Subcutaneous abdominal adipose tissue (tissue), 5 donors: ENCODE measurements around the gene FAM107B.
A peak's percentile ranks its signal among the peaks of the same experiment; 100 is the strongest.

Source experiments
- H3K27ac ChIP-seq: one replicate; pipeline ENCODE4 v1.7.0; 2013; ENCODE audit warnings: low read depth, mild to moderate bottlenecking, inconsistent platforms, low read length, moderate library complexity
- H3K27me3 ChIP-seq, 5 donors: one replicate each; pipeline ENCODE4 v1.7.0; 2013; ENCODE audit warnings: low read length in 5 of 5, inconsistent platforms in 1 of 5; ENCODE audit not compliant: control insufficient read depth in 5 of 5, insufficient read depth in 4 of 5
- H3K36me3 ChIP-seq, 5 donors: one replicate each; pipeline ENCODE4 v1.7.0; 2013; ENCODE audit warnings: low read length in 5 of 5; ENCODE audit not compliant: control insufficient read depth in 5 of 5, insufficient read depth in 5 of 5
- H3K4me1 ChIP-seq, 5 donors: one replicate each; pipeline ENCODE4 v1.7.0; 2013; ENCODE audit warnings: low read length in 5 of 5, mild to moderate bottlenecking in 3 of 5, moderate library complexity in 1 of 5; ENCODE audit not compliant: control insufficient read depth in 5 of 5, insufficient read depth in 5 of 5
- H3K4me3 ChIP-seq, 5 donors: one replicate each; pipeline ENCODE4 v1.7.0; 2013; ENCODE audit warnings: low read length in 5 of 5, low read depth in 1 of 5
- H3K9ac ChIP-seq, 5 donors: one replicate each; pipeline ENCODE4 v1.7.0; 2013; ENCODE audit warnings: low read length in 5 of 5, mild to moderate bottlenecking in 4 of 5, moderate library complexity in 3 of 5
- H3K9me3 ChIP-seq, 5 donors: one replicate each; pipeline ENCODE4 v1.7.0; 2013; ENCODE audit warnings: low read length in 5 of 5; ENCODE audit not compliant: control insufficient read depth in 5 of 5
- donor health status: healthy.
- donor health status: healthy.
- donor health status: healthy.
- donor health status: healthy.
- donor health status: healthy.

FAM107B gene

GRCh38 chr10:14536241-14537213, 238.2 kb downstream of the FAM107B start:
- Histone ChIP-seq H3K4me3 (peak overlapping the region in 1 of 5 donors; percentile 12), H3K9me3 (no peaks in the 10 kb centered on the region), H3K9ac (peak overlapping the region in 1 of 5 donors; percentile 23), H3K4me1 (peaks cover 9 to 24% (median 14%) of the 10 kb centered on the region in 5 donors), H3K27me3 (no peaks in the 10 kb centered on the region), H3K36me3 (peaks cover 4 to 34% (median 24%) of the 10 kb centered on the region in 5 donors), H3K27ac (peak overlapping the region; percentile 81)

GRCh38 chr10:14535457-14536130, 239.1 kb downstream of the FAM107B start:
- Histone ChIP-seq H3K4me1 (peaks cover 9 to 23% (median 14%) of the 10 kb centered on the region in 5 donors), H3K27me3 (no peaks in the 10 kb centered on the region), H3K9me3 (no peaks in the 10 kb centered on the region), H3K36me3 (peaks cover 4 to 25% (median 21%) of the 10 kb centered on the region in 5 donors), H3K27ac (peak overlapping the region; percentile 81), H3K9ac (peak overlapping the region in 2 of 5 donors; percentile 3 to 23), H3K4me3 (no peak overlapping the region)

- Histone ChIP-seq H3K4me3 (no peak overlapping the region), H3K36me3 (peaks cover 11 to 34% (median 24%) of the 10 kb centered on the region in 5 donors), H3K9me3 (no peaks in the 10 kb centered on the region), H3K9ac (no peak overlapping the region), H3K27ac (no peak overlapping the region), H3K4me1 (peaks cover 7 to 17% (median 14%) of the 10 kb centered on the region in 5 donors), H3K27me3 (no peaks in the 10 kb centered on the region)
Measured at GRCh38 chr10:14534152-14534551, 240.5 kb downstream of the FAM107B start.

GRCh38 chr10:14533295-14533694, 241.4 kb downstream of the FAM107B start:
- Histone ChIP-seq H3K36me3 (peaks cover 18 to 41% (median 25%) of the 10 kb centered on the region in 5 donors), H3K9ac (no peak overlapping the region), H3K9me3 (no peaks in the 10 kb centered on the region), H3K27me3 (no peaks in the 10 kb centered on the region), H3K27ac (no peak overlapping the region), H3K4me3 (no peak overlapping the region), H3K4me1 (peaks cover 7 to 18% (median 15%) of the 10 kb centered on the region in 5 donors)

GRCh38 chr10:14532473-14533251, 242.0 kb downstream of the FAM107B start:
- peaks cover 7 to 18% (median 15%) of the 10 kb centered on the region in 5 donors for H3K4me1 ChIP-seq
- H3K9ac ChIP-seq: no peak overlapping the region
- peaks cover 16 to 43% (median 25%) of the 10 kb centered on the region in 5 donors for H3K36me3 ChIP-seq
- H3K4me3 ChIP-seq: no peak overlapping the region
- no peak overlapping the region for H3K27ac ChIP-seq
- no peaks in the 10 kb centered on the region for H3K27me3 ChIP-seq
- H3K9me3 ChIP-seq: no peaks in the 10 kb centered on the region

GRCh38 chr10:14531974-14532373, 242.7 kb downstream of the FAM107B start:
- no peak overlapping the region for H3K27ac ChIP-seq
- no peak overlapping the region for H3K4me3 ChIP-seq
- H3K9ac ChIP-seq: no peak overlapping the region
- H3K4me1 ChIP-seq: peaks cover 7 to 18% (median 14%) of the 10 kb centered on the region in 5 donors
- no peaks in the 10 kb centered on the region for H3K9me3 ChIP-seq
- peaks cover 20 to 45% (median 29%) of the 10 kb centered on the region in 5 donors for H3K36me3 ChIP-seq
- H3K27me3 ChIP-seq: no peaks in the 10 kb centered on the region

GRCh38 chr10:14530465-14530864, 244.2 kb downstream of the FAM107B start:
- Histone ChIP-seq H3K4me1 (peaks cover 0 to 5% (median 0%) of the 10 kb centered on the region in 5 donors), H3K27me3 (no peaks in the 10 kb centered on the region), H3K4me3 (no peak overlapping the region), H3K9ac (no peak overlapping the region), H3K27ac (no peak overlapping the region), H3K36me3 (peaks cover 23 to 45% (median 29%) of the 10 kb centered on the region in 5 donors), H3K9me3 (no peaks in the 10 kb centered on the region)

GRCh38 chr10:14529351-14529750, 245.3 kb downstream of the FAM107B start:
- H3K36me3 ChIP-seq: peaks cover 24 to 40% (median 27%) of the 10 kb centered on the region in 5 donors

GRCh38 chr10:14528450-14528849, 246.2 kb downstream of the FAM107B start:
- no peaks in the 10 kb centered on the region for H3K9me3 ChIP-seq
- no peaks in the 10 kb centered on the region for H3K27me3 ChIP-seq
- no peak overlapping the region for H3K9ac ChIP-seq
- H3K4me3 ChIP-seq: no peak overlapping the region
- peaks cover 18 to 34% (median 24%) of the 10 kb centered on the region in 5 donors for H3K36me3 ChIP-seq
- no peak overlapping the region for H3K27ac ChIP-seq
- H3K4me1 ChIP-seq: peaks cover 0 to 17% (median 7%) of the 10 kb centered on the region in 5 donors

More at GRCh38 chr10:14529351-14529750, 245.3 kb downstream of the FAM107B start:
- Histone ChIP-seq H3K4me3 (no peak overlapping the region), H3K4me1 (peaks cover 0 to 15% (median 7%) of the 10 kb centered on the region in 5 donors), H3K9ac (no peak overlapping the region), H3K27ac (no peak overlapping the region), H3K27me3 (no peaks in the 10 kb centered on the region), H3K9me3 (no peaks in the 10 kb centered on the region)
